Ovary (tissue), 3 donors: ENCODE measurements around the gene PTPRN2.

ENCODE experiments used
- CTCF ChIP-seq, 3 donors: fragments of 450-650 bp in 2 of 3; fragments of 200-600 bp in 1 of 3; IDR thresholded peaks; one replicate each; pipeline versions ENCODE4 v1.5.1 to v1.8.0; 2016 to 2022; ENCODE audit warnings: antibody characterized with exemption in 3 of 3, mild to moderate bottlenecking in 1 of 3
- EP300 ChIP-seq: sonication (generic); formaldehyde crosslinking; IDR thresholded peaks from one replicate; pipeline ENCODE4 v1.6.1; 2017; ENCODE audit warnings: antibody characterized with exemption
- POLR2A ChIP-seq: fragments of 450-650 bp; IDR thresholded peaks from one replicate; pipeline ENCODE4 v1.6.1; 2017; ENCODE audit warnings: antibody characterized with exemption, mild to moderate bottlenecking, moderate library complexity
- donor health status: DM: no; HTN: no; CAD: no.

GRCh38 chr7:158328376-158329013, 259.1 kb downstream of the PTPRN2 start:
- TF ChIP-seq CTCF (IDR thresholded peaks at IDR 0.05) (no peak), POLR2A (no peak), EP300 (no peak)
